Prostate gland (tissue), 2 donors: ENCODE results near the gene TSG101. TPM values are rescaled to one million over a fixed set of nuclear protein-coding genes. Genes with fewer than 3 reads are reported as not detected.
A peak's percentile ranks its signal among the peaks of the same experiment; 100 is the strongest.

Experiments
- DNase-seq: peaks from one replicate; pipeline ENCODE4 v3.0.0-alpha.2; 2019; ENCODE audit warnings: low spot score
- H3K27ac ChIP-seq, 2 donors: fragments of 200-600 bp; sonication (generic); 2 replicates each; pipeline ENCODE4 v1.5.1; 2017 to 2019
- H3K27me3 ChIP-seq: fragments of 200-600 bp; sonication (generic); replicated peaks from 2 replicates; pipeline ENCODE4 v1.5.1; 2019; ENCODE audit not compliant: insufficient read depth
- H3K36me3 ChIP-seq, 2 donors: fragments of 200-600 bp; sonication (generic); 1 replicate in 1 of 2; 2 replicates in 1 of 2; pipeline versions ENCODE4 v1.5.1 to v1.8.1; 2017 to 2019
- H3K4me1 ChIP-seq: fragments of 200-600 bp; sonication (generic); replicated peaks from 2 replicates; pipeline ENCODE4 v1.5.1; 2019
- H3K4me3 ChIP-seq, 2 donors: fragments of 200-600 bp; sonication (generic); 2 replicates each; pipeline ENCODE4 v1.5.1; 2017 to 2019
- H3K9me3 ChIP-seq: fragments of 200-600 bp; sonication (generic); 2 replicates; pipeline ENCODE4 v1.5.1; 2017
- CTCF ChIP-seq, 4 experiments: fragments of 200-600 bp in 2 of 4; fragments of 450-650 bp in 2 of 4; sonication (generic) in 2 of 4; IDR thresholded peaks; 1 replicate in 3 of 4; 2 replicates in 1 of 4; pipeline ENCODE4 v1.5.1; 2016 to 2019; ENCODE audit warnings: antibody characterized with exemption in 4 of 4, mild to moderate bottlenecking in 2 of 4, moderate library complexity in 2 of 4
- POLR2A ChIP-seq: fragments of 450-650 bp; IDR thresholded peaks from one replicate; pipeline ENCODE4 v1.6.1; 2016; ENCODE audit warnings: antibody characterized with exemption, mild to moderate bottlenecking
- POLR2AphosphoS5 ChIP-seq: sonication (generic); formaldehyde crosslinking; IDR thresholded peaks from one replicate; pipeline ENCODE4 v1.6.1; 2017; ENCODE audit warnings: antibody characterized with exemption
- WGBS: methylation state at CpG from one replicate; pipeline ENCODE4 v1.1.5; 2018; 5-methylcytosine and 5-hydroxymethylcytosine counted together
- intact Hi-C: fragments of 100-400 bp; cut with DNase I; formaldehyde crosslinking; loops from one replicate; pipeline ENCODE4 v1.14.2; 2022
- total RNA-seq, 2 donors: library from RNA; depleted of rRNA; stranded (reverse); fragments of >200 nt; gene quantifications; one replicate each; pipeline ENCODE4 v1.1.0, GENCODE V29; 2016

Gene TSG101, protein sequence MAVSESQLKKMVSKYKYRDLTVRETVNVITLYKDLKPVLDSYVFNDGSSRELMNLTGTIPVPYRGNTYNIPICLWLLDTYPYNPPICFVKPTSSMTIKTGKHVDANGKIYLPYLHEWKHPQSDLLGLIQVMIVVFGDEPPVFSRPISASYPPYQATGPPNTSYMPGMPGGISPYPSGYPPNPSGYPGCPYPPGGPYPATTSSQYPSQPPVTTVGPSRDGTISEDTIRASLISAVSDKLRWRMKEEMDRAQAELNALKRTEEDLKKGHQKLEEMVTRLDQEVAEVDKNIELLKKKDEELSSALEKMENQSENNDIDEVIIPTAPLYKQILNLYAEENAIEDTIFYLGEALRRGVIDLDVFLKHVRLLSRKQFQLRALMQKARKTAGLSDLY
- 10 to 100 TPM; 60.5 to 94.5 TPM for total RNA-seq

DNA sequence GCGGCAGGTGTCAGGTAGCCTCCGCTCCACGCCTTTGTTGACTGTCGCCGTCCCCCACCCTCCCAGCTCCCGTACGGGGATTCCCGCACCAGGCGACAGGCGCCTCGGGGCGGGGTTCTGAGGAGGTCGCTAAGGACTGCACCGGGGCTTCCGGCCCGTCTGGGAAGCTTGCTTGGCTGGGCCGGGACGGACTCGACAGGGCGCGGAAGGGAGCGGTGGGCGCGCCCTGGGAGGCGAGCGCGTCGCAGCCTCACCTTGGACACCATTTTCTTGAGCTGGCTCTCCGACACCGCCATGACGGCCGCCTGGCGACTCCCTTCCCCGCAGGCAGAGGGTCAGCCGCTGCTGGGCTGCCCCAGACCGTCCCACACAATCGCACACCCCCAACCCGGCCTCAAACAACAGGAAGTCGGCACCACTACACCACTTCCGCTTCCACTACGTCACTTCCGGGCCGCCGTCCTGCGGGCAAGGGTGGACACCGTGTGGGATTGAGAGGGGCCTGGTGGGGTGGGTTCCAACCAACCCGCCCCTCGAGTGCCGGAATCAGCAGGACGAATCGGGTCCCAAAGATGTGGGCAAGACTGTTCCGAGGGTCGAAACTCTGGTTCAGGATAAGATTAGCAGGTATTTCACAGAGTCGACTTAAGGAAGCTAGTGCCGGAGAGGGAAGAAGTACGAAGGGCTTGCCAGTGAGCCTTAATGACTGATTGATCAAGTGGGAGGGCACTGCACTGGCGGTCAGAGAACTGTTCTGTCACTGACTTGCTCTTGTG lies at the start of gene TSG101:
TSG101 (minus strand) TSS at position 422 of the 776 bp plus-strand sequence; CDS start at position 296, 126 bp downstream.
- Histone ChIP-seq H3K27me3 (no peaks in the 10 kb centered on the region), H3K9me3 (no peaks in the 10 kb centered on the region), H3K27ac (peak within 1 kb of the TSS; percentile 91 to 97), H3K36me3 (no peaks in the 10 kb centered on the region), H3K4me1 (peaks cover 2% of the 10 kb centered on the region), H3K4me3 (peak within 1 kb of the TSS; percentile 90 to 92)
- intact Hi-C loops, result loop anchor here (5.0 to 10.0 kb wide), 4 partner anchors 106 to 1312 kb away; partner anchors contain the start of genes GTF2H1, HPS5, LDHA and SPTY2D1
- TF ChIP-seq POLR2AphosphoS5, result peak; percentile 94
- no peak for TF ChIP-seq CTCF (IDR thresholded peaks at IDR 0.05)
- TF ChIP-seq POLR2A, result peak; percentile 66
- WGBS, result under 1% methylated on average over 54 of the region's 57 CpGs
- DNase-seq, result peak; percentile 91

DNA sequence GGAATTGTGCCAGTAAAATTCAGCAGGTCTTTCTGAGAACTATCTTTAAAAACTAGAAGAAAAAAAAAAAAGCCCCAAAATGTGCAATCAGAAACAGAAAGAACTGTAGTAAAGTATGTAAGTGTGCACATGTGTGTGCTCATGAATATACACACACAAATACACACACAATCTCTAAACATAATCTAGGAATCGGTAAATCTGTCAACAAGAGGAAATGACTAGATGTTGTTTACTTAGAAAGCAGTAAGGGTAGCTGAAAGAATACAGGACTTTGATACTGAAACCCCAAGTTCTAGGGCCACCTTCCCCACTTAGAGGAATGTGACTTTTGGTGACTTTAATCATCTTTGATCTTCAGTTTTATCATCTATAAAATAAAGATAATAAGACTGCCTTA lies 48.6 kb upstream of the TSG101 start:
- 45% methylated on average over 1 of the region's 1 CpG for WGBS
- peak overlapping the region in 1 of 2 donors; percentile 1 for H3K27ac ChIP-seq
- no peaks in the 10 kb centered on the region for H3K4me1 ChIP-seq
- intact Hi-C loops, result no loop called here
- no peaks in the 10 kb centered on the region for H3K9me3 ChIP-seq
- no peaks in the 10 kb centered on the region for H3K36me3 ChIP-seq
- H3K4me3 ChIP-seq, result no peak overlapping the region
- TF ChIP-seq POLR2AphosphoS5 (no peak), POLR2A (no peak), CTCF (IDR thresholded peaks at IDR 0.05) (no peak)
- DNase-seq, result no peak
- no peaks in the 10 kb centered on the region for H3K27me3 ChIP-seq

DNA sequence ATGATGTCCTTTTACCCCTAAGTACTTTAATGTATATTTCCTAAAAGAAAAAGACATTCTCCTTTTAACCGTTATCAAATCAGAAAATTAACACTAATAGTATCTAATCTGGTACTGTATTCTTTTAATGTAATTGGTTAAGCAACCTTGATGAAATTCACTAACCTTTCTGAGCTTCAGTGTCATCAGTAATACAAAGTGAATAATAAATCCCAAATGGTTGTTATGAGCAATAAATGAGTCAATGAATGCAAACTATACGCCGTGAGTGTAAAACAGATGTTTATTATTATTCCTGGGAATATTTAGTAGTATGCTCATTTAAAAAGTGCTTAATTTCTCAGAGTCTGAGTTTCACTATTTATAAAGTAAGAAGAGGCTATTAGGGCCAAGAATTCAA lies 40.3 kb upstream of the TSG101 start:
- intact Hi-C loops, result no loop called here
- 87% methylated on average over 3 of the region's 3 CpGs for WGBS
- no peaks in the 10 kb centered on the region for H3K9me3 ChIP-seq

DNA sequence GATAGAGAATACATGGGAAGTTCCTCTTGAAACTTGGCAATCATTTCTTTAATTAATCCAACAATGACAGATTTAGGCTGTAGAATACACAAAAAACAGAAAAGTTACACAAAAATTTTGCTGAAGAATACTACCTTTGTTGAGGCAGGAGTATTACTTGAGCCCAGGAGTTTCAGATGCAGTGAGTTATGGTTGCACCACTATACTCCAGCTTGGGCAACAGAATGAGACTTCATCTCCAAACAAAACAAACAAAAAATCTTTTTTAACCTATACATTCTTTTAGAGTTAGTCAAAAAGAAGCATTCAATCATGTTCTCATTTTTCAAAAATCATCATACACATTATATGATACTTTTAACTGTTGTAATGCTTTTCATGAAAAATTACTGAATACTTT lies 39.7 kb upstream of the TSG101 start:
- no peaks in the 10 kb centered on the region for H3K4me1 ChIP-seq
- intact Hi-C loops, result no loop called here
- no peak overlapping the region for H3K27ac ChIP-seq
- H3K27me3 ChIP-seq, result no peaks in the 10 kb centered on the region
- DNase-seq, result no peak
- no peaks in the 10 kb centered on the region for H3K36me3 ChIP-seq
- no peak overlapping the region for H3K4me3 ChIP-seq
- no peaks in the 10 kb centered on the region for H3K9me3 ChIP-seq
- TF ChIP-seq POLR2A (no peak), CTCF (IDR thresholded peaks at IDR 0.05) (no peak), POLR2AphosphoS5 (no peak)

More for the DNA sequence above, 40.3 kb upstream of the TSG101 start:
- Histone ChIP-seq H3K27me3 (no peaks in the 10 kb centered on the region), H3K4me1 (no peaks in the 10 kb centered on the region), H3K36me3 (no peaks in the 10 kb centered on the region), H3K27ac (no peak overlapping the region), H3K4me3 (no peak overlapping the region)
- TF ChIP-seq POLR2A (no peak), POLR2AphosphoS5 (no peak), CTCF (IDR thresholded peaks at IDR 0.05) (no peak)
- DNase-seq, result no peak
